Ishikawa (cell line): ENCODE data around the gene TASOR2.

Experiments
- CEBPB ChIP-seq: IDR thresholded peaks from 2 replicates; pipeline ENCODE4 v1.6.1; 2012
- CREB1 ChIP-seq: IDR thresholded peaks from 2 replicates; pipeline ENCODE4 v1.6.1; 2012; ENCODE audit warnings: low read depth
- EGR1 ChIP-seq: IDR thresholded peaks from 2 replicates; pipeline ENCODE4 v1.6.1; 2012
- EP300 ChIP-seq: IDR thresholded peaks from 2 replicates; pipeline ENCODE4 v1.6.1; 2012; ENCODE audit warnings: borderline replicate concordance
- FOXM1 ChIP-seq: IDR thresholded peaks from 2 replicates; pipeline ENCODE4 v1.6.1; 2012; ENCODE audit warnings: low read depth, borderline replicate concordance
- MAX ChIP-seq: IDR thresholded peaks from 2 replicates; pipeline ENCODE4 v1.6.1; 2012
- RAD21 ChIP-seq: IDR thresholded peaks from 2 replicates; pipeline ENCODE4 v1.6.1; 2012; ENCODE audit warnings: low read depth
- TAF1 ChIP-seq: IDR thresholded peaks from 2 replicates; pipeline ENCODE4 v1.6.1; 2012; ENCODE audit warnings: low read depth, mild to moderate bottlenecking
- TEAD4 ChIP-seq: IDR thresholded peaks from 2 replicates; pipeline ENCODE4 v1.6.1; 2012
- TF ChIP-seq, protein P1 (sequence below): IDR thresholded peaks from 2 replicates; pipeline ENCODE4 v1.6.1; 2012; ENCODE audit warnings: low read depth, mild to moderate bottlenecking

DNA sequence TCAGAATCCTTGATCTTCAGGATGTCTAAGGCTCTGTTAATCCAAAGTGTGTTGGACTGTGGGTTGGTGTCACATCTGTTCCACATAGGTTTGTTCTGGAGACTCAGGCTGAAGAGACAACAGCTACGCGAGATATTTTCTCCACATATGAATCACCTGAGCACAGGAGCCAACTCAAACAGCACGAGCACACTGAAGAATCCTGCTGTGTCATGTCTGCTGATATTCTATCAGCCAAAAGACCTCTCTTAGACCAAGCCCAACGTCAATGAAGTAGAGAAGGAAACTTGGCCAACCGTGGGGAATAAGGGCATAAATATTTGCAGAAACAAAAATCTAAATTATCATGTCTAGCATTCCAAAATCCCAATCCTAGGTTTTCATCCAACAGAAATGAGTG, 2.7 kb upstream of the TASOR2 start:
- TF ChIP-seq CREB1 (no peak), TAF1 (no peak), RAD21 (no peak), EP300 (no peak), FOXM1 (no peak), TEAD4 (no peak), MAX (no peak), CEBPB (no peak), EGR1 (no peak)
- TF ChIP-seq, protein P1, sequence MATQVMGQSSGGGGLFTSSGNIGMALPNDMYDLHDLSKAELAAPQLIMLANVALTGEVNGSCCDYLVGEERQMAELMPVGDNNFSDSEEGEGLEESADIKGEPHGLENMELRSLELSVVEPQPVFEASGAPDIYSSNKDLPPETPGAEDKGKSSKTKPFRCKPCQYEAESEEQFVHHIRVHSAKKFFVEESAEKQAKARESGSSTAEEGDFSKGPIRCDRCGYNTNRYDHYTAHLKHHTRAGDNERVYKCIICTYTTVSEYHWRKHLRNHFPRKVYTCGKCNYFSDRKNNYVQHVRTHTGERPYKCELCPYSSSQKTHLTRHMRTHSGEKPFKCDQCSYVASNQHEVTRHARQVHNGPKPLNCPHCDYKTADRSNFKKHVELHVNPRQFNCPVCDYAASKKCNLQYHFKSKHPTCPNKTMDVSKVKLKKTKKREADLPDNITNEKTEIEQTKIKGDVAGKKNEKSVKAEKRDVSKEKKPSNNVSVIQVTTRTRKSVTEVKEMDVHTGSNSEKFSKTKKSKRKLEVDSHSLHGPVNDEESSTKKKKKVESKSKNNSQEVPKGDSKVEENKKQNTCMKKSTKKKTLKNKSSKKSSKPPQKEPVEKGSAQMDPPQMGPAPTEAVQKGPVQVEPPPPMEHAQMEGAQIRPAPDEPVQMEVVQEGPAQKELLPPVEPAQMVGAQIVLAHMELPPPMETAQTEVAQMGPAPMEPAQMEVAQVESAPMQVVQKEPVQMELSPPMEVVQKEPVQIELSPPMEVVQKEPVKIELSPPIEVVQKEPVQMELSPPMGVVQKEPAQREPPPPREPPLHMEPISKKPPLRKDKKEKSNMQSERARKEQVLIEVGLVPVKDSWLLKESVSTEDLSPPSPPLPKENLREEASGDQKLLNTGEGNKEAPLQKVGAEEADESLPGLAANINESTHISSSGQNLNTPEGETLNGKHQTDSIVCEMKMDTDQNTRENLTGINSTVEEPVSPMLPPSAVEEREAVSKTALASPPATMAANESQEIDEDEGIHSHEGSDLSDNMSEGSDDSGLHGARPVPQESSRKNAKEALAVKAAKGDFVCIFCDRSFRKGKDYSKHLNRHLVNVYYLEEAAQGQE = no peak
